NCI-H1930 (cell line): ENCODE measurements around the gene RBM27.
"Not testable (repeated sequence)": the region's sequence is repeated elsewhere in the genome, so short reads cannot be mapped to it uniquely, and the experiment has no call there.

Experiments
- DNase-seq, 2 experiments: peaks; one replicate each; lab custom pipeline; 2025; lab: John Stamatoyannopoulos, UW

RBM27 gene, protein sequence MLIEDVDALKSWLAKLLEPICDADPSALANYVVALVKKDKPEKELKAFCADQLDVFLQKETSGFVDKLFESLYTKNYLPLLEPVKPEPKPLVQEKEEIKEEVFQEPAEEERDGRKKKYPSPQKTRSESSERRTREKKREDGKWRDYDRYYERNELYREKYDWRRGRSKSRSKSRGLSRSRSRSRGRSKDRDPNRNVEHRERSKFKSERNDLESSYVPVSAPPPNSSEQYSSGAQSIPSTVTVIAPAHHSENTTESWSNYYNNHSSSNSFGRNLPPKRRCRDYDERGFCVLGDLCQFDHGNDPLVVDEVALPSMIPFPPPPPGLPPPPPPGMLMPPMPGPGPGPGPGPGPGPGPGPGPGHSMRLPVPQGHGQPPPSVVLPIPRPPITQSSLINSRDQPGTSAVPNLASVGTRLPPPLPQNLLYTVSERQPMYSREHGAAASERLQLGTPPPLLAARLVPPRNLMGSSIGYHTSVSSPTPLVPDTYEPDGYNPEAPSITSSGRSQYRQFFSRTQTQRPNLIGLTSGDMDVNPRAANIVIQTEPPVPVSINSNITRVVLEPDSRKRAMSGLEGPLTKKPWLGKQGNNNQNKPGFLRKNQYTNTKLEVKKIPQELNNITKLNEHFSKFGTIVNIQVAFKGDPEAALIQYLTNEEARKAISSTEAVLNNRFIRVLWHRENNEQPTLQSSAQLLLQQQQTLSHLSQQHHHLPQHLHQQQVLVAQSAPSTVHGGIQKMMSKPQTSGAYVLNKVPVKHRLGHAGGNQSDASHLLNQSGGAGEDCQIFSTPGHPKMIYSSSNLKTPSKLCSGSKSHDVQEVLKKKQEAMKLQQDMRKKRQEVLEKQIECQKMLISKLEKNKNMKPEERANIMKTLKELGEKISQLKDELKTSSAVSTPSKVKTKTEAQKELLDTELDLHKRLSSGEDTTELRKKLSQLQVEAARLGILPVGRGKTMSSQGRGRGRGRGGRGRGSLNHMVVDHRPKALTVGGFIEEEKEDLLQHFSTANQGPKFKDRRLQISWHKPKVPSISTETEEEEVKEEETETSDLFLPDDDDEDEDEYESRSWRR

DNA sequence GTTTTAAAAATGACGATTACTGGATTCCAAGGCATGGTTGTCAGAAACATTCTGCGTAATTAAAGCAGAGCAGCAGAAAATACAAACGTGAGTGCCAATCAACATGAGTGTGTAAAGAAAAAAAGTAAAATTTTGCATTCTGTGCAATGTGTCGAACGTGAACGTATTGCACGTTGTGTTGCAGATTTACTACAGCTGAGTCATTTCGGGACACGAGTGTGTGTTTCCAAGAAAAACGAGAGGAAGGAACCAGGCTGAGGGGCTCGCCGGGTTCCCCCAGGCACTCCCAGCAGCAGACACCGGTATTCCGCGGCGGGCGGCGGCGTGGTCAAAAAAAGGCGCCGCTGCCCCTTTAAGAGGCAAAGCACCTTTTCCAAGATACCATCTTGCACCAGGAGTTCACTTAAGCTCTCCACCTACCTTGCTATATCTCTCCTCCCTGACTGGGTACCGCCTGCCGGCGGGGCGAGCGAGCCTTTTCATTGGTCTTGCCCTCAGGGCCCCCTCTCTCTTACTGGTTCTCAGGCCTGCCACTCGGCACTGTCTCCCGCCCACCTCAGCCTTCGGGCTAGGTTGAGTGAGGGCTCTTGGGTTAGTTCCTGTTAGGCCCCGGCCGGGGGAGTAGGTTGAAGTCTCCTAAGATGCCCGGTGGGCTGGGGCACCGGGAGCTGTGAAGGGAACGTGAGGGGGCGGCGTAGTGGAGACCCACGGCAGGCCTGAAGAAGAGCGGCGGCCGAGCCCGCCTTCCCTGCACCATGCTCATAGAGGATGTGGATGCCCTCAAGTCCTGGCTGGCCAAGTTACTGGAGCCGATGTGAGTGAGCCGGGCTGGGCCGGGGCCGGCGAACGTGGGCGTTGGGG is at the start of gene RBM27:
Gene RBM27, plus strand, starts transcription at position 595 of the 861 bp plus-strand sequence. Its CDS starts 161 bp downstream, at position 756.
- peak; percentile 90 to 91 for DNase-seq

DNA sequence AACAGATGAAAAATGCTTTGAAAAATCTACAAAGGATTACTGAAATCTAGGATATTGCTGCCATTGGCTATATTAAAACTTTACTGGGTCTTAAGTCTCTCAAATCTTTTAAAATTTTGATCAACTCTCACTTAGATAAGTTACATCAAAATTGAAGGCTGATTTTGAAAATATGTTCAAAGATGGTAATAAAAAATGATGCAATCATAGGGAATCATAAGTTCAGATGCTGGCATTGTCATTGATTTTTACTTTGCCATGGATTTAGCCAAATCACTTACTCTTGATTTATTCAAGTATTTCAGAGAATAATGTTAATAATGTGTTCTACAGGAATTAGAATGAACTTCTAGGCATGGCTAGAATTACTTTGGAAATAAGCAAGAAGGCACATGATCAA is 45.1 kb upstream of the RBM27 start:
- no peak for DNase-seq

DNA sequence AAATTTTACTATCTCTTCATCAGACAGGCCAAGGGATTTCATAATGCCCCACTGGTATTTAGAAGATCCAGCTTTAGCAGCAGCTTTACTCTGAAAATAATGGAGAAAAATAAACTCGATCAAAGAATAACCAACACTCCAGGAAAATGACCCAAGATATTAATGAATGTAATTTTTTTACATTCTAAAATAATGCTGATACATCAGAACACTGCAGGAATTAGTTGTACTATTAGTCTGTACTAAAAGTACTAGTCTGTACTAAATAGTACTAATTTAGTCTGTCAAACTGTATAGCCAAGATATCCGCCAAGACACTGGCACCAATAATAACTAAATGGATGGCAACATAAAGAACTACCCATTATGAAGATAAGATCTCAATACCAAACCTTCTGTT is 39.0 kb upstream of the RBM27 start:
- no peak for DNase-seq

DNA sequence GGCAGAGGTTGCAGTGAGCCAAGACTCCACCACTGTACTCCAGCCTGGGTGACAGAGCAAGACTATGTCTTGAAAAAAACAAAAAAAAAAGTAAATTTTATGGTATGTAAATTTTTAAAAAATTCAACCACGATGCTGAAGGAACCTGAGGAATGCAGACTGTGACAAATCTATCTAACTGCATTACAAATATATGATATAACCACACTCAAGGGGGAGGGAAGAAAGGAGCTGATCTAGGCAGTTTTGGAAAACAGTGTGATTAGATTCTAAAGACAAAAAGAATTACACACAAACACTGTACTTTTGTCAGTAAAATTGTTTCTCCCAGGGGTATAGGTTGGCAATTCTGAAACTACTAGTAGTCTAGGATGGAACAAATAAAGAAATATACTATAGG is 37.9 kb upstream of the RBM27 start:
- DNase-seq, result no peak

DNA sequence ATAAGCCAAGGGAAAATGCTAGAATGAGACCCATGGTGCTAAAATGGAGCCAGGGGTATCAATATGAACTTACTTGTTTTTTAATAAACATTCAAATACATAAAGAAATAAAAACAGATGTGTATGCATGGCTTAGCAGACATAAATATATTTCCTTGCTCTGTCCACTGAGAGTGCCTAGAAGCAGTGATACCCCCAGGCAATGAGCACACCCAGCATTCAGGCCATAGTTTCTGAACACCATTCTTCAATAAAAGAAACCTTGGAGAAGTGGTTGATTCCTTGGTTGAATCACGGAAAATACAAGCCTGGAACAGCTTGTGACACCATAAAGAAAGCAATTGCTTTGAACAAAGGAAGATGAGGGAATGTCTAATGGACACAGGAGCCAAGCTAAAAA is 37.5 kb upstream of the RBM27 start:
- DNase-seq, result no peak

DNA sequence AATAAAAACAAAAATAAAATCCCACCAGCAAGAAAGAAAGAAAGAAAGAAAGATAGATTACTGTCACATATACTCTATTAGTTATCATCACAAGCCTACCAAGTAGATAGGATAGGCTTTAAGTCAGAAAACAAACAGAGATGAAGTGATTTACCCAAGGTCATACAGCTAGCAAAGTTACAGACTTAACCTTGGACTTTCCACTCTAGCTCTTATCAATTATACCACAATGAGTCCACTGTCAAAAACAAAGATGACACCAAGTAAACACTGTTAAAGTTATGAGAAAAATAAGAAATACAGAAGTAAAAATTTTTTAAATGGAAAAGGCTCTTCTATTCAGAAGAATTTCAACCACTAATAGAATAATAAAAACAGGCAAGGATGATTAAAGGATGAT is 34.3 kb upstream of the RBM27 start:
- no peak for DNase-seq

DNA sequence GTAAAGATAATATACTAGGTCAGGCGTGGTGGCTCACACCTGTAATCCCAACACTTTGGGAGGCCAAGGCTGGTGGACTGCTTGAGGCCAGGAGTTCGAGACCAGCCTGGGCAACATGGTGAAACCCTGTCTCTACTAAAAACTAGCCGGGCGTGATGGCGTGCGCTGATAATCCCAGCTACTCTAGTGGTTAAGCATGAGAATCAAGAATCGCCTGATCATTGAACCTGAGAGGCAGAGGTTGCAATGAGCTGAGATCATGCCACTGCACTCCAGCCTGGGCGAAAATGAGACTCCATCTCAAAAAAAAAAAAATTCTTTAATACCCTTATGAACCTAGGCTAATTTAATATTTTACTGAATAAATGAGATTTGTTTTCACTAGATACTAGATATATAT is 30.4 kb upstream of the RBM27 start:
- DNase-seq, result not testable (repeated sequence)

DNA sequence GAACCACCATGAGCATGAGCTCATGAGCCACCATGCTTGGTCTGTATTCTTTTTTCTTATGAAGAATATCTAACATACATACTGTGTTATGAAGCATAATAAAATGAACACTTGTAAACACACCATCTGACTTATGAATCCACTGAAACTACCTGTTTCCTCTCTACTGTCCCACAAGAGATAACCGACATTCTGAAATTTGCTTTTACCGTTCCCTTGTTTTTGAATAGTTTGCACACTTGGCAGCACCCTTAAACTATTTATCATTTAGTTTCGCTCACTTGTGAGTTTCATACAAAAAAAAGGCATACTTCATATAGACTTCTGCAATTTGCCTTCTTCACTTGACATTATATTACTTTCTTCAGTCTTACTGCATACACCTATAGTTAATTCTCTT is 29.8 kb upstream of the RBM27 start:
- no peak for DNase-seq

DNA sequence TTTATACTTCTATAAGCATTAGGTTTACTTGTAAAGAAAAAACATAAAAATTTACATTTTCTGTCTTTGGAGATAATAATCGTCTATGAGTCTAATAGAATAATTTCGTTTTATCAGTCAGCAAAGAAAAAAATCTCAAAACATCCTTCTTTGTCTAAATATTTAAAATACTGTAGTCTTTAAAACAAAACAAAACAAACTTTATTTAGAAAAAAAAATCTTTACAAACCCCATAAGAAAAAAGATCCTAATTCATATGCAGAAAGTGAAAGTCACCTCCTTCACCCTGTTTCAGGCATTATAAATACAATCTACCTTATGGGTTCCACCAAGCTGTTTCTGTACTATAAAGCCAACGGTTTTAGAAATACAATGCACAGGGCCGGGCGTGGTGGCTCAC is 26.6 kb upstream of the RBM27 start:
- no peak for DNase-seq

DNA sequence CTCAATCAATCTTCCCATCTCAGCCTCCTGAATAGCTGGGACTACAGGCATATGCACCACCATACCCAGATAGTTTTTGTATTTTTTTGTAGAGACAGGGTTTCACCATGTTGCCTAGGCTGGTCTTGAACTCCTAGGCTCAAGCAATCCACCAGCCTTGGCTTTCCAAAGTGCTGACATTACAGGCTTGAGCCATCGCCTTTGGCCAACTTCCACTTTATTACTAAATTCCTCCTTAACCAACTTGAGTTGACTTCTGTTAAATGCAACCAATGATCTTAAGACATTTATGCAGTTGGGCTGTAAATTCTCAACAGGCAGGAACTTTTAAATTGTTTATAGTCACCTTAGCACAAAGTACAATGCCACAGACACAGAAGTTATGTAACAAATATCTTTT is 23.7 kb upstream of the RBM27 start:
- DNase-seq, result no peak

DNA sequence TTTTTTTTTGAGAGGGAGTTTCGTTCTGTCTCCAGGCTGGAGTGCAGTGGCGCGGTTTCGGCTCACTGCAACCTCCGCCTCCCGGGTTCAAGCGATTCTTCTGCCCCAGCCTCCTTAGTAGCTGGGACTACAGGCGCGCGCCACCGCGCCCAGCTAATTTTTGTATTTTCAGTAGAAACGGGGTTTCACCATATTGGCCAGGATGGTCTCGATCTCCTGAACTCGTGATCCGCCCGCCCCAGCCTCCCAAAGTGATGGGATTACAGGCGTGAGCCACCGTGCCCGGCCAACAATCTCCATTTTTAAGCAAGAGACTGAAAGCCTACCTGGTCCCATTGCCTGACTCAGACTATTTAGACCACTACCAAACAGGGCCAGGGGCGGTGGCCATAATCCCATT is 20.0 kb upstream of the RBM27 start:
- not testable (repeated sequence) for DNase-seq

DNA sequence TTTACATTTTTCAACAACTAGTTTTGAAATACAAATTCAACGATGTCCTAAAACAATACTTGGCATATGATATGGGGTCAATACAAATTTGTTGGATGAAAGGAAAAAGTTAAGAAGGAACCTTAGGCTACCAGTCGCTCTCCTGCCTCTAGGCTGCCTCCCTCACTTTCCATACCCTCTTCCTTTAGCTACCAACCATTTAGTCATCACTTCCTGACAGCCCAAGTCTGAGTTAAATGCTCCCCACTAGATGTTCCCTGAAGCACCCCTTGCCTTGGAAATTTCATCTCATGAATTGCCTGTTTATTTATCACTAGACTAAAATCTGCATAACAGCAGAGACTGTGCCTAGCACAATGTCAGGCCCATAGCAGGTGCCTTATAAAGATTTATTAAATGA is 18.2 kb upstream of the RBM27 start:
- no peak for DNase-seq

DNA sequence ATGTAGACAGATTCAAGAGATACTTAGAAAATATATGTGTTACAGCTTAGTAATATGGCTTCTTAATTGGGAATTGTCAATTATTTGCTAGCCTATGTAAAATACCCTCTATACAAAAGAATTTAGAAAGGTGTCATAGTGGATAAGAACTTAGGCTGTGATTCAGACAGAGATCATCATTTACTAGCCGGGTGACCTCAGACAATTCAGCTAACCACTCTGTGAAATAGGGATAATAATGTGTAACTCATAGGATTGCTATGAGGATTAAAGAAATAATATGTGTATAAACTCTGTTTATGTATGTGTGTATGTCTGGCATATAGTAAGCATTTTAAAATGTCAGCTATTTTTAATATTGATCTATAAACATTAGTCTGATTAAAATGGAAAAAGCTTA is 15.0 kb upstream of the RBM27 start:
- DNase-seq, result no peak

DNA sequence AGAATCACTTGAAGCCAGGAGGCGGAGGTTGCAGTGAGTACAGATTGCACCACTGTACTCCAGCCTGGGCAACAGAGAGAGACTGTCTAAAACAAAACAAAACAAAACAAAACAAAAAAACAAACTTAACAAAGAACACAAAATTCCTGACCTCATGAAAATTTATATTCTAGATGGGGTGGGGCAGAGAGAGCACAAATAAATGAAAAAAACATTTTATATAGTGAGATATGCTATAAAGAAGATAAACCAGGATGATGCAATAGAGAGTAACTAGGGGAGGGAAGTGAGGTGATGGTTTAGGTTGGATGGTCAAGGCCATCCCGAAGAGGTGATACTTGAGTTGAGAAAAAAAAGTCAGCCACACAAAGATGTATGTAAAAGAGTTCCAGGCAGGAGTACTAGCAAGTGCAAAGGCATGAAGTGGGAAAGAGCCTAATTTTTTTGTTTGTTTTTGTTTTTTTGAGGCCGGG is 10.8 kb upstream of the RBM27 start:
- no peak for DNase-seq

DNA sequence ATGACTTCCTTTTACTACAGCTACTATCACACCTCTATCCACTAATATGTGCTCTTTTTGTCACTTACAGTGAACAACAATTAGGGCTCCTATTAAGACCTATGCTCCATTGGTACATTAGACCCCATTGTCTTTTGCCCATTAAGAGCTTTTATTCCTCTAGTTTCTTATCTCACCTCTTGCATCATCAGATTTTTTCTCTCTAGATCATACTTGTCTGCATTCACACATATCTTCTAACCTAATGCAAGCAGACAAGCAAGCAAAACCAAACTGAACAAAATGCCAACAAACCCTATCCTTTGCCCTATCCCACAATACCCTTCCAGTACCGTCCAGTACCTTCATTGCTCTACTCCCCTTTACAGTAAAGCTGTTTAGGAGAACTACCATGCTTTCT is 10.1 kb upstream of the RBM27 start:
- no peak for DNase-seq

DNA sequence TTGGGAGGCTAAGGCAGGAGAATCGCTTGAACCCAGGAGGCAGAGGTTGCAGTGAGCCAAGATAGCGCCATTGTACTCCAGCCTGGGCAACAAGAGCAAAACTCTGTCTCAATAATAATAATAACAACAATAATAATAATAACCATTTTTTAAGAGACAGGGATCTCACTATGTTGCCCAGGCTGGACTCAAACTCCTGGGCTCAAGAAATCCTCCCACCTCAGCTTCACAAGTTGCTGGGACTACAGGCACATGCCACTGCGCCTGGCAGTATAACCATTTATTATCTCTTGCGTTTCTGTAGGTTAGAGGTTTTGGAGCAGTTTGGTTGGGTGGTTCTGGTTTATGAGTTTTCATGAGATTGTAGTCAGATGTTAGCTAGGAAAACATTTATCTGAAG is 8.4 kb upstream of the RBM27 start:
- DNase-seq, result not testable (repeated sequence)

DNA sequence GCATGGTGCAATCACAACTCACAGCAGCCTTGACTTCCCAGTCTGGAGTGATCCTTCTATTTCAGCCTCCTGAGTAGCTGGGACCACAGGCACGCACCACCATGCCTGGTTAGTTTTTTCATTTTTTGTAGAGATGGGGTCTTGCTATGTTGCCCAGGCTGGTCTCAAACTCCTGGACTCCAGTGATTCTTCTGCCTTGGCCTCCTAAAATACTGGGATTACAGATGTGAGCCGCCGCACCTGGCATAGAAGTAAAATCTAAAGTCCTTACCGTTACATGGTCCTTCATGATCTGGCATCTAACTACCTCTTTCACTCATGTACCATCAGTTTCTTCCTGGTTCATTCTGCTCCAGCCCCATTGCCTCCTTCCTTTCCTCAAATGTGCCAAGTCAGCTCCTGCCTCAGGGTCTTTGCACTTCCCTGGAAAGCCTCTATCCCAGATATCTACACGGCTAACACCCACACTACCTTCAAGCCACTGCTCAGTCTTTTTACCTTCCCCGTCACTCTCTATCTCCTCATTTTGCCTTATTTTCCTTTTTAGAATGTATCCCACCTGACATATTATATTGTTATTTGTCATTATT is 6.9 kb upstream of the RBM27 start:
- no peak for DNase-seq

DNA sequence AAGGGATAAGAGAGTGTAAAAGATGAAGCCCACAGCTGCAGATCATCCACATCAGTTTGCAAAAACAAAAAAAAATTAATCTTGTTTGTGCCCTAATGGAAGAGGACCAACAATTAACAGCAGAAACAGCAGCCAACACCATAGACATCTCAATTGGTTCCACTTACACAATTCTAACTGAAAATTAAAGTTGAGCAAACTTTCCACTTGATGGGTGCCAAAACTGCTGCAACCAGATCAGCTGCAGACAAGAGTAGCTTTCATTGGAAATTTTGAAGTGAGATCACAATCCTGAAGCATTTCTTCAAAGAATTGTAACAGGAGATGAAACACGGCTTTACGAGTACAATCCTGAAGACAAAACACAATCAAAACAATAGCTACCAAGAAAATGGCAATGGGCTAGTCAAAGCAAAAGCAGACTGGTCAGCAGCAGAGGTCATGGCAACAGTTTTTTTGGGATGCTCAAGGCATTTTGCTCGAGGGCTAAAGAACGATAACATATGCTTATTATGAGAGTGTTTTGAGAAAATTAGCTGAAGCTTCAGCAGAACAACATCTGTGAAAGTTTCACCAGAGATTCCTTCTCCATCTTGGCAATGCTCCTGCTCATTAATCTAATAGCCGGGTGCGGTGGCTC is 4.1 kb upstream of the RBM27 start:
- DNase-seq, result no peak

DNA sequence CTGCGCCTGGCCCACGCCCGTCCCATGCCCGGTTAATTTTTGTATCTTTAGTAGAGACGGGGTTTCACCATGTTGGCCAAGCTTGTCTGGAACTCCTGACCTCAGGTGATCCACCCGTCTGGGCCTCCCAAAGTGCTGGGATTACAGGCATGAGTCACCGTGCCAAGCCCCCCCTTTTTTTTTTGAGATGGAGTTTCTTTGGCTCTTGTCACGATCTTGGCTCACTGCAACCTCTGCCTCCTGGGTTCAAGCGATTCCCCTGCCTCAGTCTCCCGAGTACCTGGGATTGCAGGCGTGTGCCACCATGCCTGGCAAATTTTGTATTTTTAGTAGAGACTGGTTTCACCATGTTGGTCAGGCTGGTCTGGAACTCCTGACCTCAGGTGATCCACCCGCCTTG is 1.6 kb upstream of the RBM27 start:
- DNase-seq, result not testable (repeated sequence)

DNA sequence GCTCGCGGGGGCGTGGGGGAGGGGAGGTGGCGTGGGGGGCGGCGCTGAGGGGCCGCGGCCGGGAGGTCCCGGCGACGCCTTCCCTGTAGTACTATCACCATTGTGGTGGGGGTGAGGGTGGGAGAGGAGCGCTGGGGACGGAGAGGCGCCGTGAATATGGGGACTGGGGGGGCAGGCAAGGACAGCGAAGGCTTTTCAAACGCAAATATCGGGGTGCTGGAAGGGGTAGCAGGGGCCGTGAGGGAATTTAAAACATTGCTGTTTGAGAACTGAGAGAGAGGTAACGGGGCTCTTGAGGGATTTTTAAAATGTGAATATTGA is 427 bp downstream of the RBM27 start:
- DNase-seq, result no peak
